Epithelial cell of proximal tubule (primary cell): ENCODE results near the gene CCNT2. TPM values are rescaled to one million over a fixed set of nuclear protein-coding genes. Genes with fewer than 3 reads are reported as not detected.

Experiments
- DNase-seq: peaks from one replicate; pipeline ENCODE4 v3.0.0-alpha.2; 2011; ENCODE audit warnings: low read depth
- H3K4me3 ChIP-seq: 2 replicates; pipeline ENCODE4 v1.5.1; 2011; ENCODE audit warnings: low read depth, mild to moderate bottlenecking, low read length
- total RNA-seq: library from RNA; depleted of rRNA; stranded (reverse); fragments of >200 nt; gene quantifications from 2 replicates; pipeline ENCODE4 v1.2.3, GENCODE V29; 2015
- TF ChIP-seq, protein P1 (sequence below): conservative IDR thresholded peaks from 2 replicates; pipeline ENCODE4 v1.5.1; 2012; ENCODE audit warnings: low read depth, mild to moderate bottlenecking, low read length

The CCNT2 gene
- total RNA-seq: 12.6 and 18.5 TPM in 2 replicates

DNA sequence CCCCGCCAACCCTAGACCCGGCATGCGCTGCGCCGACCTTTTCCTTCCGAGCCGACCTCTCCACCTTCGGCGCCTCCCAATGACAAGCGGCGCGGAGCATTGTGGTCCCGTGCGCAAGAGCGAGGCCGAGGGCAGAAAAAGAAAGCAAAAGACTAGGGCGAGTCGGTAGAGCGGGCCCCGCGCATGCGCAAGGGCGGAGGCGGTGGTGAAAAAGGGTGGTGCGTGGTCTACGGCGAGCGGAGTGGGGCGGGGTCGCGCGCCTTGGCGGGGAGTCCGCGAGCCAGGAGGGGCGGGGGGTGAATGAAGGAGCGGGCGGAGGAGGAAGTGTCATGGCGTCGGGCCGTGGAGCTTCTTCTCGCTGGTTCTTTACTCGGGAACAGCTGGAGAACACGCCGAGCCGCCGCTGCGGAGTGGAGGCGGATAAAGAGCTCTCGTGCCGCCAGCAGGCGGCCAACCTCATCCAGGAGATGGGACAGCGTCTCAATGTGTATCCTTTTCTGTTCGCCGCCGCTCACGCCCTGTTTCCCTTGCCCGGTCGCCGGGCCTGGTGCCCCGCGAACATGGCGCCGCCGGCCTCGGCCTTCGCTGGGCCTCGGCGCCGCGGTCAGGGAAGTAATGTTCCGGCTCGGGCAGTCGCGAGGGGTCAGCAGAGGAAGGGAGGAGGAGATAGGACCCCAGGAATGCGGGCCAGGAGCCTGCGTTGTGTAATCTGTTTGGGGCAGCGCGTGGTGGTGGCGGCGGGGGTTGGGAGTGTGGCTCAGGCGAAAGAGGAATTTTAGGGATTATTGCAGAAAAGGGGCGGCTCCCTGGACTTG, at the start of gene CCNT2:
CCNT2 (plus strand) TSS at position 297 of the 815 bp plus-strand sequence; CDS start at position 330, 33 bp downstream.
- DNase-seq: peak; percentile 81

DNA sequence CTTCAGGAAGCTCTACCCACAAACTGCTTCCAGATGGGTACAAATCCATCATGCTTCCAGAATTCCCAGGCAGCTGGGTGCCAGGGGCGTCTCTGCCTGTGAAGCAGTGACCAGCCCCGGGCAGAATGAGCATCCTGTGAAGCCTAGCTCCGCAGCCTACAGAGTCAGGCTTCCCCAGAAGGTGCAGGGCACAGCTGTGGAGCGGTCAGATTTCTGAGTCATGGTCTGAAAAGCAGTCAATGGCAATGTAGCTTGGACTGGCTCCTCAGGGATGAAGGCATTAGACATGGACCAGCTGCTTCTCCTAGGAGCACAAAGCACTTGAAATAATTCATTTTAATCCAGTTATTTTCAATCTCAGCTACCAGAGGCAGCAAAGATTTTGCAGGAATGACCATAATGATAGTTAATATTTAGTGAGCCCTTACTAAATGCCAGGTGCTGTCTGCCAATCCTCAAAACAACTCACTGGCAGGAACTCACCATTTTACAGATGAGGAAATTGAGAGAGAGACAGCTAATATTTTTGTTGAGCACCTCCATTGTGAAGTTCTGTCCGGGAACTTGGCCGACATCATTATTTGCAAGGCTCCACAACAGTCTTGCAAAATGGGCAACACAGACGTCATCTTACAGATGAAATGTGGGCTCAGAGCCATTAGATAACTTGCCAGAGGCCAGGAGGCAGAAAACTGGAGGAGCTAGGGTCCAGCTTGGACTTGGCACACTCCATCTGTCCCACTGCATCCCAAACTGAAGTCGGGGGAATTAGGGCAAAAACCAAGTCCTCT, 48.5 kb upstream of the CCNT2 start:
- TF ChIP-seq, protein P1, sequence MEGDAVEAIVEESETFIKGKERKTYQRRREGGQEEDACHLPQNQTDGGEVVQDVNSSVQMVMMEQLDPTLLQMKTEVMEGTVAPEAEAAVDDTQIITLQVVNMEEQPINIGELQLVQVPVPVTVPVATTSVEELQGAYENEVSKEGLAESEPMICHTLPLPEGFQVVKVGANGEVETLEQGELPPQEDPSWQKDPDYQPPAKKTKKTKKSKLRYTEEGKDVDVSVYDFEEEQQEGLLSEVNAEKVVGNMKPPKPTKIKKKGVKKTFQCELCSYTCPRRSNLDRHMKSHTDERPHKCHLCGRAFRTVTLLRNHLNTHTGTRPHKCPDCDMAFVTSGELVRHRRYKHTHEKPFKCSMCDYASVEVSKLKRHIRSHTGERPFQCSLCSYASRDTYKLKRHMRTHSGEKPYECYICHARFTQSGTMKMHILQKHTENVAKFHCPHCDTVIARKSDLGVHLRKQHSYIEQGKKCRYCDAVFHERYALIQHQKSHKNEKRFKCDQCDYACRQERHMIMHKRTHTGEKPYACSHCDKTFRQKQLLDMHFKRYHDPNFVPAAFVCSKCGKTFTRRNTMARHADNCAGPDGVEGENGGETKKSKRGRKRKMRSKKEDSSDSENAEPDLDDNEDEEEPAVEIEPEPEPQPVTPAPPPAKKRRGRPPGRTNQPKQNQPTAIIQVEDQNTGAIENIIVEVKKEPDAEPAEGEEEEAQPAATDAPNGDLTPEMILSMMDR: no peak
- no peak for DNase-seq
- no peak overlapping the region for H3K4me3 ChIP-seq

More for the DNA sequence above, at the start of gene CCNT2:
- H3K4me3 ChIP-seq: peak within 1 kb of the TSS; percentile 98
- TF ChIP-seq, protein P1: no peak

DNA sequence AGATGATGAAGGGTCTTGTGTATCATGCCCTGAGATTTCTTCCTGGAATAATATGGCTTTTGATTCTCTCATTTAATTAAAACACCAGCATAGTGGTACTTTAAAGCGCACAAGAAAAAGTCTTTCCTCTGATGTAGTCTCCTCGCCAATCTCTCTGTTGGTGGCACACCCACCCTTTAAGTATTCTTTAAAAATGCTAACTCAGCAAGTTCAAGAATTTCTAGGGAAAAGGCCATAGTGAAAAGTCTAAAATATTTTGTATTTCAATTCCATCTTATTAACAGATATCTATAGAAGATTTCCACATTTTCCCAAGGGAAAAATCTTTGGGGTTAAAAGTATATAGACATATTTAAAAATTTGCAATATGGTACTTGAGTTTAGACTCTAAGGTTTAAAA, 45.5 kb upstream of the CCNT2 start:
- DNase-seq: no peak
- TF ChIP-seq, protein P1: no peak
- H3K4me3 ChIP-seq: no peak overlapping the region

DNA sequence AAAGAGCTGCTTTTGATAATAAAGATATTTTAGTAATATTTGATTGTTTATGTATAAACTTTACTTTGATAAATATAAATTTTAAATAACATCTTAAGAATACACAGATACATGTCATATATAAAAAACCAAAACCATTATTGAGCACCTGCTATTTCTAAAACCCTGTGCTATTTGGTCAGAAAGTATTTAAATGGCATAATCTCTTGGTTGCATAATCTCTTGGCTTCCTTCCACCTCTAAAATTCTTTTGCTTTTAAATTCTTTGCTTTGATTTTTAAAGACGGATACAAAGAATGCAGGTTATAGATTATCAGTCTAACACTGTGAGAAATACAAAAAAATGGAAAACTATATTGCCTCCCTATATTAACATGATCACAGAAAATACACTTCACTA, 43.3 kb upstream of the CCNT2 start:
- no peak for DNase-seq
- H3K4me3 ChIP-seq: no peak overlapping the region
- TF ChIP-seq, protein P1: no peak

DNA sequence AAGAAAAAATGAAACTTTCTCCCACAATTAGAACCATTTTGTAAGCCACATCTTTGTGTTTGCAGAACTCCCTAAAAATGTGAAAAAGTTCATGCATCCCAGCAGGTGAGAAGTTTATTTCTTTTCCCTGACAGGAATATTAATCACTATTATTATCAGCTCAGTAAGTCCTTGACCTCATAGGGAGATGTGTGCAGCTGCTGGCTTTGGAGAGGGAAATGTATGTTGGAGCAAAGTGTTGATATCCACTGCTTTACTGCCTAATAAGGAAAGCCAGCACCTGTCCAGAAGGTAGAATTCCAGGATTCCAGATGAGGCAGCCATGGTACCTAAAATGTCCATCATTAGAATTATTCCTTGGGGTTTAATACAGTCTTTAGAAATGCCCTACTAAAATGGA, 35.8 kb upstream of the CCNT2 start:
- TF ChIP-seq, protein P1: no peak
- no peak for DNase-seq
- no peak overlapping the region for H3K4me3 ChIP-seq

DNA sequence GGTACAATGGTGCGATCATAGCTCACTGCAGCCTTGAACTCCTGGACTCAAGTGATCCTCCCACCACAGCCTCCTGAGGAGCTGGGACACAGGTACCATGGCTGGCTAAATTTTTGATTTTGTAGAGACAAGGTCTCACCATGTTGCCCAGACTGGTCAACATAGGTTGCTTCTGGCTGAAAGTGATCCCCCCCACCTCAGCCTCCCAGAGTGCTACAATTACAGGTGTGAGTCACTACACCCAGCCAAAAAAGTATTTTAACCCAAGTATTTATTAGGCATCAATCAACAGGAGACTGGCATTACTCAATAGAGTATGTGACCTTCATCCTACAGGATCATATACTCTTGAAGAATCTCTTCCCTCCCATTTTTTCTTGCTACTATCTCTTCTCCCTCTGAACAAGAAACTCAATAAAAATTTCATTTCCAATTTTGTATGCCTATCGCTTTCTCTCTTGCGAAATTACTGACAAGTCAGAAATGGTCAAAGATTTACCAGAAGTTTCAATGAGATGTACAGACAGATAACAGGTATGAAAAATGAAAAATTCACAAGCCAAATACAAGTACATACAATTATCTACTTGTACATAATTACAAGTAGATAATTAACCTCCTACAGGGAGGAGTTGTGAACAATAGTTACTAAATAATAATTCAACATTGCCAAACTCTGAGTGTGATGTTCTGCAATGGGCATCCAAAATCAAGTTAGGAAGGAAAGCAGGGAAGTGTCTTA, 34.9 kb upstream of the CCNT2 start:
- no peak for DNase-seq
- TF ChIP-seq, protein P1: no peak
- H3K4me3 ChIP-seq: no peak overlapping the region
